A673 (cell line): Measurements from ENCODE around the gene RUNX2.

Experiments
- CTCF ChIP-seq: fragments of 300-800, 200-600 bp; sonication (generic); conservative IDR thresholded peaks from 2 replicates; pipeline ENCODE4 v1.5.1; 2017; ENCODE audit warnings: low read depth, mild to moderate bottlenecking, antibody characterized with exemption, low read length, moderate library complexity, mixed read lengths
- EZH2 ChIP-seq: fragments of 200-600 bp; sonication (generic); IDR thresholded peaks from 2 replicates; pipeline ENCODE4 v1.6.1; 2017; ENCODE audit warnings: borderline replicate concordance, low read depth, mild to moderate bottlenecking, mixed read lengths, antibody characterized with exemption, low read length; ENCODE audit not compliant: poor library complexity, severe bottlenecking

GRCh38 chr6:45609141-45609638, 281.1 kb downstream of the RUNX2 start:
- no peak for TF ChIP-seq CTCF
- TF ChIP-seq EZH2, result no peak
